H9 (cell line): ENCODE data around the gene PXYLP1. TPM values are rescaled to one million over a fixed set of nuclear protein-coding genes. Genes with fewer than 3 reads are reported as not detected.

Source experiments
- DNase-seq: peaks from one replicate; pipeline ENCODE4 v3.0.0-alpha.2; 2017
- H2AFZ ChIP-seq: one replicate; pipeline ENCODE4 v1.6.1; 2013; ENCODE audit warnings: mild to moderate bottlenecking, low read length, control low read depth, moderate library complexity
- H2AK5ac ChIP-seq: 2 replicates; pipeline ENCODE4 v1.6.1; 2013; ENCODE audit warnings: low read length, control low read depth, mixed read lengths; ENCODE audit not compliant: insufficient read length
- H2BK120ac ChIP-seq: one replicate; pipeline ENCODE4 v1.6.1; 2013; ENCODE audit warnings: low read depth, mild to moderate bottlenecking, low read length, control low read depth, inconsistent platforms; ENCODE audit not compliant: poor library complexity, severe bottlenecking
- H2BK12ac ChIP-seq: 2 replicates; pipeline ENCODE4 v1.6.1; 2013; ENCODE audit warnings: low read length, control low read depth, mixed read lengths, low read depth; ENCODE audit not compliant: insufficient read length
- H2BK15ac ChIP-seq: 2 replicates; pipeline ENCODE4 v1.6.1; 2013; ENCODE audit warnings: low read depth, low read length, control low read depth
- H2BK20ac ChIP-seq: one replicate; pipeline ENCODE4 v1.6.1; 2013; ENCODE audit warnings: low read depth, mild to moderate bottlenecking, low read length, control low read depth, inconsistent platforms; ENCODE audit not compliant: poor library complexity, severe bottlenecking
- H2BK5ac ChIP-seq: 2 replicates; pipeline ENCODE4 v1.6.1; 2013; ENCODE audit warnings: low read length, control low read depth, mixed read lengths; ENCODE audit not compliant: insufficient read length
- H3K14ac ChIP-seq: 2 replicates; pipeline ENCODE4 v1.6.1; 2013; ENCODE audit warnings: low read length, control low read depth; ENCODE audit not compliant: insufficient read depth
- H3K18ac ChIP-seq: 2 replicates; pipeline ENCODE4 v1.6.1; 2013; ENCODE audit warnings: low read depth, mild to moderate bottlenecking, mixed read lengths, low read length, control low read depth; ENCODE audit not compliant: insufficient read length
- H3K23ac ChIP-seq: 2 replicates; pipeline ENCODE4 v1.6.1; 2013; ENCODE audit warnings: low read length, control low read depth, mixed read lengths, low read depth; ENCODE audit not compliant: insufficient read length
- H3K23me2 ChIP-seq: 2 replicates; pipeline ENCODE4 v1.6.1; 2013; ENCODE audit warnings: low read depth, mild to moderate bottlenecking, mixed read lengths, low read length, control low read depth; ENCODE audit not compliant: insufficient read length, poor library complexity, severe bottlenecking
- H3K27ac ChIP-seq: 2 replicates; pipeline ENCODE4 v1.5.1; 2013; ENCODE audit warnings: low read length, control low read depth, mixed read lengths, low read depth; ENCODE audit not compliant: insufficient read length
- H3K27me3 ChIP-seq: 2 replicates; pipeline ENCODE4 v1.6.1; 2013; ENCODE audit warnings: low read length, control low read depth, inconsistent platforms; ENCODE audit not compliant: insufficient read depth
- H3K4ac ChIP-seq: 2 replicates; pipeline ENCODE4 v1.6.1; 2013; ENCODE audit warnings: low read depth, mild to moderate bottlenecking, control low read depth, inconsistent platforms, low read length, moderate library complexity
- H3K4me1 ChIP-seq: 2 replicates; pipeline ENCODE4 v1.6.1; 2013; ENCODE audit warnings: low read length, control low read depth, inconsistent platforms; ENCODE audit not compliant: insufficient read depth
- H3K4me2 ChIP-seq: 2 replicates; pipeline ENCODE4 v1.6.1; 2013; ENCODE audit warnings: low read length, control low read depth, mixed read lengths; ENCODE audit not compliant: insufficient read length, insufficient read depth
- H3K56ac ChIP-seq: 2 replicates; pipeline ENCODE4 v1.6.1; 2013; ENCODE audit warnings: low read depth, mild to moderate bottlenecking, mixed read lengths, low read length, control low read depth; ENCODE audit not compliant: insufficient read length
- H3K79me1 ChIP-seq: 2 replicates; pipeline ENCODE4 v1.6.1; 2013; ENCODE audit warnings: low read depth, mild to moderate bottlenecking, moderate library complexity, low read length, control low read depth, inconsistent platforms; ENCODE audit not compliant: insufficient read depth, poor library complexity, severe bottlenecking
- H3K79me2 ChIP-seq: 2 replicates; pipeline ENCODE4 v1.6.1; 2013; ENCODE audit warnings: low read length, control low read depth, inconsistent platforms; ENCODE audit not compliant: insufficient read depth
- H3K9ac ChIP-seq: 2 replicates; pipeline ENCODE4 v1.6.1; 2013; ENCODE audit warnings: low read length, control low read depth, mixed read lengths; ENCODE audit not compliant: insufficient read length; ENCODE audit errors: extremely low read depth
- H3K9me3 ChIP-seq: one replicate; pipeline ENCODE4 v1.6.1; 2013; ENCODE audit warnings: low read depth, low read length, inconsistent platforms; ENCODE audit not compliant: control insufficient read depth
- H3T11ph ChIP-seq: one replicate; pipeline ENCODE4 v1.6.1; 2013; ENCODE audit warnings: mild to moderate bottlenecking, low read length, control low read depth, inconsistent platforms
- H4K20me1 ChIP-seq: one replicate; pipeline ENCODE4 v1.6.1; 2013; ENCODE audit not compliant: control insufficient read depth, insufficient read length, insufficient read depth
- H4K5ac ChIP-seq: 2 replicates; pipeline ENCODE4 v1.6.1; 2013; ENCODE audit warnings: low read depth, mild to moderate bottlenecking, mixed read lengths, low read length, control low read depth; ENCODE audit not compliant: insufficient read length
- H4K8ac ChIP-seq: replicated peaks from 2 replicates; pipeline ENCODE4 v1.6.1; 2013; ENCODE audit warnings: low read length, control low read depth, mixed read lengths, low read depth; ENCODE audit not compliant: insufficient read length
- H4K91ac ChIP-seq: 2 replicates; pipeline ENCODE4 v1.6.1; 2013; ENCODE audit warnings: low read depth, mild to moderate bottlenecking, moderate library complexity, mixed read lengths, low read length, control low read depth; ENCODE audit not compliant: insufficient read length
- H3K27ac Mint-ChIP-seq, 3 experiments: 2 replicates in 2 of 3; 3 replicates in 1 of 3; pipeline ENCODE4 v1.8.0; 2020 to 2021; ENCODE audit warnings: mixed read lengths in 3 of 3, mild to moderate bottlenecking in 1 of 3, moderate library complexity in 1 of 3
- H3K27me3 Mint-ChIP-seq: 2 replicates; pipeline ENCODE4 v1.8.0; 2021; ENCODE audit warnings: low read depth, mild to moderate bottlenecking, moderate library complexity, mixed read lengths
- H3K36me3 Mint-ChIP-seq, 3 experiments: 2 replicates in 2 of 3; 3 replicates in 1 of 3; pipeline ENCODE4 v1.8.0; 2020 to 2021; ENCODE audit warnings: low read depth in 3 of 3, mixed read lengths in 3 of 3; ENCODE audit not compliant: insufficient read depth in 1 of 3
- H3K4me1 Mint-ChIP-seq, 2 experiments: 2 replicates each; pipeline ENCODE4 v1.8.0; 2020; ENCODE audit warnings: mixed read lengths in 2 of 2
- H3K4me3 Mint-ChIP-seq, 2 experiments: 2 replicates in 1 of 2; 3 replicates in 1 of 2; pipeline ENCODE4 v1.8.0; 2020 to 2021; ENCODE audit warnings: mild to moderate bottlenecking in 2 of 2, mixed read lengths in 2 of 2, moderate library complexity in 1 of 2
- H3K9me3 Mint-ChIP-seq, 2 experiments: 2 replicates in 1 of 2; 3 replicates in 1 of 2; pipeline ENCODE4 v1.8.0; 2020; ENCODE audit warnings: mild to moderate bottlenecking in 2 of 2, mixed read lengths in 2 of 2, moderate library complexity in 1 of 2
- WGBS: extraction: QIAGEN DNeasy Blood & Tissue Kit; methylation state at CpG from one replicate; pipeline ENCODE4 v1.1.7; 2013; ENCODE audit warnings: missing lambda C conversion rate, low lambda C conversion rate, mixed read lengths; ENCODE audit not compliant: insufficient read length; ENCODE audit errors: extremely low coverage; 5-methylcytosine and 5-hydroxymethylcytosine counted together
- total RNA-seq: library from RNA; stranded (reverse); gene quantifications from 2 replicates; pipeline ENCODE4 v1.2.1, GENCODE V29; 2021
- TF ChIP-seq, protein P1 (sequence below): fragments of 200-600 bp; sonication (generic); conservative IDR thresholded peaks from 3 replicates; pipeline ENCODE4 v1.8.0; 2021; ENCODE audit warnings: antibody characterized with exemption, mild to moderate bottlenecking

The PXYLP1 gene
- total RNA-seq, 1 experiment from 2014 or later: 17.9 TPM

DNA sequence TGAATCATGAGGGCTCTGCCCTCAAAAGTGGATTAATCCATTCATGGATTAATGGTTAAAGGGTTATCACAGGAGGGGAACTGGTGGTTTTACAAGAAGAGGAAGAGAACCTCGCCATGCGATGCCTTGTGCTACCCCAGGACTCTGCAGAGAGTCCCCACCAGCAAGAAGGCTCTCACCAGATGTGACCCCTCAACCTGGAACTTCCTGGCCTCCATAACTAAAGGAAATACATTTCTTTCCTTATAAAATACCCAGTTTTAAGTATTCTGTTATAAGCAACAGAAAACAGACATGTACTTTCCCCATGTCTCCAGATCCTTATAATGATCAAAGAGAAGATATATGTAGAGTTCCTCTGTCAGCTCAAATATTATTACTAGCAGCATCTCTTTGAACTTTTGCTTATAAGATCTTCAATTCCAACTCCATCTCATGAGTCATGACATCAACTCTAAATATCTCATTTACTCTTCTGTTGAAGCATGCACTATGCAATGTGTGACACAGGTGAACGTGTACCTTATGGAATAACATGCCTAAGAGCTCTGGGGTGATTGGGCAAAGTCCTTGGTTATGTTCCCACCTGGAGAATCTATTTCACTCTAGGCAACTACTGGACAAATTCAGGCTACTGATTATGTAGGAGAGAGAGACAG is 99.2 kb downstream of the PXYLP1 start:
- TF ChIP-seq, protein P1, sequence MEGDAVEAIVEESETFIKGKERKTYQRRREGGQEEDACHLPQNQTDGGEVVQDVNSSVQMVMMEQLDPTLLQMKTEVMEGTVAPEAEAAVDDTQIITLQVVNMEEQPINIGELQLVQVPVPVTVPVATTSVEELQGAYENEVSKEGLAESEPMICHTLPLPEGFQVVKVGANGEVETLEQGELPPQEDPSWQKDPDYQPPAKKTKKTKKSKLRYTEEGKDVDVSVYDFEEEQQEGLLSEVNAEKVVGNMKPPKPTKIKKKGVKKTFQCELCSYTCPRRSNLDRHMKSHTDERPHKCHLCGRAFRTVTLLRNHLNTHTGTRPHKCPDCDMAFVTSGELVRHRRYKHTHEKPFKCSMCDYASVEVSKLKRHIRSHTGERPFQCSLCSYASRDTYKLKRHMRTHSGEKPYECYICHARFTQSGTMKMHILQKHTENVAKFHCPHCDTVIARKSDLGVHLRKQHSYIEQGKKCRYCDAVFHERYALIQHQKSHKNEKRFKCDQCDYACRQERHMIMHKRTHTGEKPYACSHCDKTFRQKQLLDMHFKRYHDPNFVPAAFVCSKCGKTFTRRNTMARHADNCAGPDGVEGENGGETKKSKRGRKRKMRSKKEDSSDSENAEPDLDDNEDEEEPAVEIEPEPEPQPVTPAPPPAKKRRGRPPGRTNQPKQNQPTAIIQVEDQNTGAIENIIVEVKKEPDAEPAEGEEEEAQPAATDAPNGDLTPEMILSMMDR: no peak
- no peak overlapping the region for H3K27ac ChIP-seq
- no peak overlapping the region for H2AK5ac ChIP-seq
- H4K8ac ChIP-seq: no peak overlapping the region
- H3K9ac ChIP-seq: no peak overlapping the region
- Mint-ChIP-seq H3K27ac (no peak overlapping the region), H3K9me3 (no peaks in the 10 kb centered on the region), H3K27me3 (peaks cover 8% of the 10 kb centered on the region), H3K4me1 (peaks cover 17% of the 10 kb centered on the region in 2 experiments), H3K4me3 (no peak overlapping the region), H3K36me3 (no peaks in the 10 kb centered on the region)
- no peak overlapping the region for H2BK12ac ChIP-seq
- no peak overlapping the region for H4K5ac ChIP-seq
- no peak overlapping the region for H2BK20ac ChIP-seq
- no peak overlapping the region for H3T11ph ChIP-seq
- no peaks in the 10 kb centered on the region for H3K9me3 ChIP-seq
- H3K4me1 ChIP-seq: peaks cover 2% of the 10 kb centered on the region; the same call in 1 of the 2 replicates
- H3K23me2 ChIP-seq: no peaks in the 10 kb centered on the region
- DNase-seq: no peak
- no peaks in the 10 kb centered on the region for H3K27me3 ChIP-seq
- H4K20me1 ChIP-seq: no peaks in the 10 kb centered on the region
- no CpG with 5 or more reads among the region's 3 CpGs for WGBS
- no peaks in the 10 kb centered on the region for H3K79me2 ChIP-seq
- H3K56ac ChIP-seq: no peak overlapping the region
- H3K79me1 ChIP-seq: no peaks in the 10 kb centered on the region
- no peak overlapping the region for H3K14ac ChIP-seq
- no peak overlapping the region for H3K4ac ChIP-seq
- H3K18ac ChIP-seq: no peak overlapping the region
- H3K23ac ChIP-seq: no peak overlapping the region
- H2BK15ac ChIP-seq: no peak overlapping the region
- H3K4me2 ChIP-seq: no peak overlapping the region
- no peak overlapping the region for H4K91ac ChIP-seq
- no peak overlapping the region for H2AFZ ChIP-seq
- H2BK5ac ChIP-seq: no peak overlapping the region
- H2BK120ac ChIP-seq: no peak overlapping the region
